Loucy (cell line): ENCODE results near the gene TOLLIP.

Experiments
- EZH2phosphoT487 ChIP-seq: fragments of 200-600 bp; IDR thresholded peaks from 2 replicates; pipeline ENCODE4 v1.6.1; 2018; ENCODE audit warnings: antibody characterized with exemption, mild to moderate bottlenecking, moderate library complexity, borderline replicate concordance
- TF ChIP-seq, protein P1 (sequence below): fragments of 200-600 bp; sonication (generic); conservative IDR thresholded peaks from 2 replicates; pipeline ENCODE4 v1.5.1; 2014; ENCODE audit warnings: mild to moderate bottlenecking, antibody characterized with exemption, low read length

DNA sequence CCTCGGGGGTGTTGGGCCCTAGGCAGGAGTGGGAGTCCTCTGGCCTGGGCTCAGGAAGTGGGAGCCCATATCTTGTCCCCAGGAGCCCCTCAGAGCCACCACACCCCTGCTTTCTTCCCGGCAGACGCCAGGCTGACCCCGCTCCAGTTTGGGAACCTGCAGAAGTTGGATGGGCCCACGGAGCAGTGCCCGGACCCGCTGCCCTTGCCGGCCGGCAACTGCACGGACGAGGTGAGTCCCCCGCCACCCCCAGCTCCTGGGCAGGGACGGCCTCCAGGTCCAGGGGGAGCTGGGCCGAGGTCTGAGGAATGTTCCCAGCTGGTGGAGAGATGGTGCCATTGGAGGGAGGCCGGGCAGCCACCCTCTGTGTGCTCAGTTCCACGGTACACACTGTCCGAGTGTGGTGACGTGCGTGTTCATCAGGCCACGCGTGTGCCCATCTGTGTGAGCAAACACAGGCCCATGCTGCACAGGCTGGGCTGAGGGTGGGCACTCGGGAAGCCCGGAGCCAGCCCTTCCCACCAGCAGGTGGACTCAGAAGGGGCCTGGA is 81.8 kb downstream of the TOLLIP start:
- TF ChIP-seq, protein P1, sequence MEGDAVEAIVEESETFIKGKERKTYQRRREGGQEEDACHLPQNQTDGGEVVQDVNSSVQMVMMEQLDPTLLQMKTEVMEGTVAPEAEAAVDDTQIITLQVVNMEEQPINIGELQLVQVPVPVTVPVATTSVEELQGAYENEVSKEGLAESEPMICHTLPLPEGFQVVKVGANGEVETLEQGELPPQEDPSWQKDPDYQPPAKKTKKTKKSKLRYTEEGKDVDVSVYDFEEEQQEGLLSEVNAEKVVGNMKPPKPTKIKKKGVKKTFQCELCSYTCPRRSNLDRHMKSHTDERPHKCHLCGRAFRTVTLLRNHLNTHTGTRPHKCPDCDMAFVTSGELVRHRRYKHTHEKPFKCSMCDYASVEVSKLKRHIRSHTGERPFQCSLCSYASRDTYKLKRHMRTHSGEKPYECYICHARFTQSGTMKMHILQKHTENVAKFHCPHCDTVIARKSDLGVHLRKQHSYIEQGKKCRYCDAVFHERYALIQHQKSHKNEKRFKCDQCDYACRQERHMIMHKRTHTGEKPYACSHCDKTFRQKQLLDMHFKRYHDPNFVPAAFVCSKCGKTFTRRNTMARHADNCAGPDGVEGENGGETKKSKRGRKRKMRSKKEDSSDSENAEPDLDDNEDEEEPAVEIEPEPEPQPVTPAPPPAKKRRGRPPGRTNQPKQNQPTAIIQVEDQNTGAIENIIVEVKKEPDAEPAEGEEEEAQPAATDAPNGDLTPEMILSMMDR = no peak
- no peak for TF ChIP-seq EZH2phosphoT487
